Spinal cord (tissue), 10 donors: ENCODE measurements around the gene MAP3K4. TPM values are rescaled to one million over a fixed set of nuclear protein-coding genes. Genes with fewer than 3 reads are reported as not detected.

Experiments
- DNase-seq, 6 donors: peaks; one replicate each; pipeline versions ENCODE4 v3.0.0 to v3.0.0-alpha.2; 2013 to 2015; ENCODE audit warnings: low spot score in 6 of 6, low read depth in 4 of 6
- H3K27ac ChIP-seq: one replicate; pipeline ENCODE4 v1.5.1; 2013; ENCODE audit warnings: low read depth, low read length, control low read depth
- H3K27me3 ChIP-seq: one replicate; pipeline ENCODE4 v1.6.1; 2013; ENCODE audit warnings: low read length; ENCODE audit not compliant: control insufficient read depth, insufficient read depth
- H3K36me3 ChIP-seq: one replicate; pipeline ENCODE4 v1.6.1; 2013; ENCODE audit warnings: low read length; ENCODE audit not compliant: control insufficient read depth, insufficient read depth
- H3K4me1 ChIP-seq: one replicate; pipeline ENCODE4 v1.6.1; 2013; ENCODE audit warnings: low read length; ENCODE audit not compliant: control insufficient read depth, insufficient read depth
- H3K4me3 ChIP-seq: one replicate; pipeline ENCODE4 v1.5.1; 2013; ENCODE audit warnings: low read depth, low read length, control low read depth
- H3K9me3 ChIP-seq: one replicate; pipeline ENCODE4 v1.6.1; 2013; ENCODE audit warnings: low read length; ENCODE audit not compliant: control insufficient read depth, insufficient read depth
- WGBS: methylation state at CpG from one replicate; pipeline ENCODE4 v1.1.5; 2013; ENCODE audit warnings: missing lambda C conversion rate; ENCODE audit not compliant: insufficient coverage; 5-methylcytosine and 5-hydroxymethylcytosine counted together
- polyA plus RNA-seq, 2 donors: library from polyadenylated mRNA; unstranded; fragments of 120-200 nt; gene quantifications; one replicate each; pipeline ENCODE4 v1.2.1, GENCODE V29; 2013; ENCODE audit not compliant: insufficient read length in 2 of 2
- total RNA-seq, 2 donors: library from RNA; depleted of rRNA in 1 of 2; stranded (reverse); fragments of 120-200 nt in 1 of 2; fragments of >200 nt in 1 of 2; gene quantifications; one replicate each; pipeline versions ENCODE4 v1.2.3 to v1.2.4, GENCODE V29; 2013 to 2014
- donor health status: healthy.

The MAP3K4 gene
- total and polyA plus RNA-seq, 4 donors = 32.0 to 48.1 (median 41.6) TPM

DNA sequence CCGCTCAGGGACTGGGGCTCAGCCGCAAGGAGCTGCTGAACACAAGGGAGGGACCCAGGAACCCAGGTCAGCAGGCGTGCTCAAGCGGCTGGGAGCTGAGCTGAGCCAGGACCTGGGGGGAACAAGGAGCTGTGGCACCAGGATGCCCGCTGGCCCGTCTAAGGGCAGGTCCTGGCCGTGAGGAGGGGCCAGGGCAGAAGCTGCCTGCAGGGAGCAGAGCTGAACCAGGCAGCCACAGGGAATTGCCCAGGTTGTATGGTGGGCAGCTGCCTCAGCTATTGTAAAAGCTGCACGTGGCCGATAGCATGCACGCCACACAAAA is 148.9 kb downstream of the MAP3K4 start:
- Histone ChIP-seq H3K36me3 (peaks cover 66% of the 10 kb centered on the region), H3K27ac (no peak overlapping the region)
- WGBS = 95% methylated on average over 9 of the region's 10 CpGs

DNA sequence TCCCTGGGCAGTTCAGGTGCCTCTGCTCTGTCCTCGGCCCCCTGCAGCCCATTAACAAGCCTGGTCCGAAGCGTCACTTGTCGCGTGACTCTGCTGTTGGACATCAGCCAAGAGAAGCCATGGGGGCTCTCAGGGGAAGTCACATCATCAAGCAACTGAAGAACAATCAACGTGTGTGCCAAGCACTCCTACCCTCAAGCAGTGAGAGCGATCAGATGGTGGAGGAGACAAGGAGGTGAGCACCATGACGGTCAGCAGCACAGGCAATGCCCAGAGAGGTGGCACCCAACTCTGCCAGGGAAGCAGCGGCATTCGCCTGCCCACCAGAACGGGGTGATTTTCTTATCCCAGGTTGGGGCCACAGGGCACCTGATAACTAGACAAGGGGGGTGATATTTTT is 149.6 kb downstream of the MAP3K4 start:
- H3K4me3 ChIP-seq = no peak overlapping the region

More for the DNA sequence above, 148.9 kb downstream of the MAP3K4 start:
- Histone ChIP-seq H3K27me3 (no peaks in the 10 kb centered on the region), H3K9me3 (no peaks in the 10 kb centered on the region), H3K4me3 (no peak overlapping the region), H3K4me1 (peaks cover 21% of the 10 kb centered on the region)
- no peak for DNase-seq

DNA sequence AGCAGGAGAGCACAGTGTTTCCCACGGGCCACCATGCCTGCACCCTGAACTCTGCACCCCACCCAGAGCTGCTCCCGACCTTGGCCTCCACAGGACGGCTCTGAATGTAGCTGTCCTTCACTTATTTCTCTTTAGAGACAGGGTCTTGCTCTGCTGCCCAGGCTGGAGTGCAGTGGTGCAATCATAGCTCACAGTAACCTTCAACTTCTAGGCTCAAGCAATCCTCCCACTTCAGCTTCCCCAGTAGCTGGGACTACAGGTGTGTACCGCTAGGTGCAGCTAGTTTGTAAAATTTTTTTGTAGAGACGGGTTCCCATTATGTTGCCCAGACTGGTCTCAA is 151.4 kb downstream of the MAP3K4 start:
- DNase-seq = no peak
- Histone ChIP-seq H3K9me3 (no peaks in the 10 kb centered on the region), H3K27ac (no peak overlapping the region), H3K27me3 (no peaks in the 10 kb centered on the region), H3K36me3 (peaks cover 63% of the 10 kb centered on the region), H3K4me3 (no peak overlapping the region), H3K4me1 (peaks cover 9% of the 10 kb centered on the region)
- WGBS = 92% methylated on average over 2 of the region's 5 CpGs

More for the DNA sequence above, 149.6 kb downstream of the MAP3K4 start:
- 30% methylated on average over 6 of the region's 11 CpGs for WGBS
- H3K27ac ChIP-seq = no peak overlapping the region
- DNase-seq = peak in 1 of 6 donors; percentile 47
- no peaks in the 10 kb centered on the region for H3K9me3 ChIP-seq
- no peaks in the 10 kb centered on the region for H3K27me3 ChIP-seq
- H3K4me1 ChIP-seq = peaks cover 15% of the 10 kb centered on the region
- peaks cover 63% of the 10 kb centered on the region for H3K36me3 ChIP-seq

DNA sequence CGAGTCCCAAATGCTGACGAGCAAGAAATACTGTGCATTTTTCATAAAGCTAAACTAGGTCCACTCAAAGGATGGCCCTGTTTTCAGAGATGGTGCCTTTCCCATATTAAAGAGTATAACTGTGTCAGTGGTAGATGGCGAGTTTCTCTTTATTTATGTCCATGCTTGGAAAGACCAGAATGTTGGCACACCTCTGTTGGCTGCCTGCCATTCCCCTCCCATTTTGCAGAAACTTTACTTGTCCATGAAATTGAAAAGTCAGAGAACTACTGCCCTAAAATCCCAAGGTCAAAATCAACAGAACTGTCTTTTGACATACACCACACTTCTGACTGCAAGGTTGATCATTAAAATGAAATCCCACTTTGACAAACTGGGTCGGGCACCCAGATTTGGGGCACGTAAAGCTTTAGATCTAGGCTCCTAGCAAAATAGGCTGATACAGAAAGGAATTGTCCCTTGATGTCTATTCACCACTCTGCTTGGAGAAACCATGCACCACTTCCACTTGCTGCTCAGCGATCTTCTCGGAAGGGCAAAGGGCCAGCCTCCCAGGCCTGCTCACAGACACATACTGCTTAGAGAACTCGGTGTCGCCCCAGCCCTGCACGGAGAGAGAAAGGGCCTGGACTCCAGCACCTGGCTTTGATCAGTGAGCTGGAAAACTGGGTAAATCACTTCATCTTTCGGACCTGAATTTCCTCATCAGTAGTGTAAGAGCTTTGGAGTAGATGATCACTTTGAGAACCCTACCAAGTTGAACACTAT is 152.3 kb downstream of the MAP3K4 start:
- Histone ChIP-seq H3K4me3 (no peak overlapping the region), H3K27me3 (no peaks in the 10 kb centered on the region), H3K9me3 (no peaks in the 10 kb centered on the region), H3K4me1 (peaks cover 5% of the 10 kb centered on the region), H3K27ac (no peak overlapping the region), H3K36me3 (peaks cover 58% of the 10 kb centered on the region)
- WGBS = 83% methylated on average over 4 of the region's 11 CpGs
- DNase-seq = no peak

DNA sequence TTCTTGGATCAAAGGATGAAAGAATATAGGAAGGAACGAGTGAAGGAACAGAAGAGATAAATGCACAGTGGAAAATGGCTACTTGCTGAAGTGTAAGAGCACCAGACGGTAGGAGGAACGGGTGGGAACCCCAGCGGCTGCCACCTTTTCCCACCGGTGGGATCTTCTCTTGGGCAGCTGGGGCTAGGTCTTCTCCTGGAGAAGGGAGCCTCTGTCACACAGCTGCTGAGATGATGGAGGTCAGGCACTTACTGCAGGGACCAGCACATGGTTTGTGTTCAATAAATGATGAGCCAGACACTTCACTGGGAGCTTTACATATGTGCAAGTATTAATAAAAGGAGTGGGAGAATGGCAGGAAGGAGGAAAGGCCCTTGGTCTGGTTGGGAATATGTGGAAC is 158.6 kb downstream of the MAP3K4 start:
- no peak overlapping the region for H3K27ac ChIP-seq
- WGBS = 93% methylated on average over 5 of the region's 5 CpGs
- H3K36me3 ChIP-seq = peaks cover 74% of the 10 kb centered on the region
- no peaks in the 10 kb centered on the region for H3K4me1 ChIP-seq
- H3K9me3 ChIP-seq = no peaks in the 10 kb centered on the region
- H3K4me3 ChIP-seq = no peak overlapping the region
- DNase-seq = no peak
- H3K27me3 ChIP-seq = no peaks in the 10 kb centered on the region

DNA sequence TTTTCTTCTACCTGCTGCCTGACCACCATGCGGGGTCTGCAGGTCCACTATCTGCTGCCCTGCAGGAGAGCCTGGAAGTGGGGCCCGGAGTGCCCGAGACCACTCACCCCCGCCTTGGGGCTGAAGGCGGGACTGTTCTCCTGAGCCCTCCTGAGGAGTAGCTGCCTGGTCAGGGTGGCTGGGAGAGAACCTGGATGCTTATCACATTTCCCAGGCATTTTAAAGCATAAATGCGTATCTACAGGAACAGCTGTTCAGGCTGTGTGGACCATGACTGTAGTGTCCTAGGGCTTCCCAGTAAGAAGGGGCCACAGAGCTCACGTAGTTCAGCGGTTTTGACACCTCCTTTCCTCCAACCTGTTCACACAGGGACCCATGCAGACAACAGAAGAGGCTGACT is 159.0 kb downstream of the MAP3K4 start:
- Histone ChIP-seq H3K27ac (no peak overlapping the region), H3K27me3 (no peaks in the 10 kb centered on the region), H3K4me3 (no peak overlapping the region), H3K36me3 (peaks cover 76% of the 10 kb centered on the region), H3K9me3 (no peaks in the 10 kb centered on the region), H3K4me1 (no peaks in the 10 kb centered on the region)
- WGBS = 93% methylated on average over 8 of the region's 8 CpGs
- DNase-seq = no peak

DNA sequence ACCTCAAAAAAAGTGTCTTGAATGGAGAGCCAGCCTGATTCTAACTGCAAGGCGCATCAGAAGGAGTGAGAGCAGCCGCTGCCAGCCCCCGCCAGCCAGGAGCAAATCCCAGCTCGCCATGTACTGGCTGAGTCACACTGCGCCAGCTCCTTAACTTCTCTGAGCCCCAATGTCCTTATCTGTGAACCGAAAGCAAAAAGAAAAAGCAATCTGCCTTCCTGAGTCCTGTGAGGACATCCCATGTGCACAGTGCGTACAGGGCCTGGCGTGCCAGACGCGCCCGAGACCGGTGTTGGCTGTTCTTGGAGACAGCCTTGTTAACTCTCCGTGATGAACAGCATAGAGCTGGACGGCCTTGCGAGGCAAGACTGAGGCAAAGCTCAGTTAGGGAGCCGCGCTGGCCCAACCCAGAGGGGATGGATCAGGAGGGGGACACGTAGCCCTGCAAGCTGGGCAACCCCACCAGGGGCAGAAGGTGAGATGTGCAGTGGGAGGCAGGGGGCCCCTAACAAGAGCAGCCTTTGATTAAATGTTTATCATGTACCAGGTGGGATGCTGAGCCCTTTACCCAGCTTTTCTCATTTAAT is 159.6 kb downstream of the MAP3K4 start:
- Histone ChIP-seq H3K27me3 (no peaks in the 10 kb centered on the region), H3K9me3 (no peaks in the 10 kb centered on the region), H3K4me3 (no peak overlapping the region), H3K27ac (no peak overlapping the region), H3K4me1 (no peaks in the 10 kb centered on the region), H3K36me3 (peaks cover 74% of the 10 kb centered on the region)
- DNase-seq = no peak
- 98% methylated on average over 17 of the region's 18 CpGs for WGBS

DNA sequence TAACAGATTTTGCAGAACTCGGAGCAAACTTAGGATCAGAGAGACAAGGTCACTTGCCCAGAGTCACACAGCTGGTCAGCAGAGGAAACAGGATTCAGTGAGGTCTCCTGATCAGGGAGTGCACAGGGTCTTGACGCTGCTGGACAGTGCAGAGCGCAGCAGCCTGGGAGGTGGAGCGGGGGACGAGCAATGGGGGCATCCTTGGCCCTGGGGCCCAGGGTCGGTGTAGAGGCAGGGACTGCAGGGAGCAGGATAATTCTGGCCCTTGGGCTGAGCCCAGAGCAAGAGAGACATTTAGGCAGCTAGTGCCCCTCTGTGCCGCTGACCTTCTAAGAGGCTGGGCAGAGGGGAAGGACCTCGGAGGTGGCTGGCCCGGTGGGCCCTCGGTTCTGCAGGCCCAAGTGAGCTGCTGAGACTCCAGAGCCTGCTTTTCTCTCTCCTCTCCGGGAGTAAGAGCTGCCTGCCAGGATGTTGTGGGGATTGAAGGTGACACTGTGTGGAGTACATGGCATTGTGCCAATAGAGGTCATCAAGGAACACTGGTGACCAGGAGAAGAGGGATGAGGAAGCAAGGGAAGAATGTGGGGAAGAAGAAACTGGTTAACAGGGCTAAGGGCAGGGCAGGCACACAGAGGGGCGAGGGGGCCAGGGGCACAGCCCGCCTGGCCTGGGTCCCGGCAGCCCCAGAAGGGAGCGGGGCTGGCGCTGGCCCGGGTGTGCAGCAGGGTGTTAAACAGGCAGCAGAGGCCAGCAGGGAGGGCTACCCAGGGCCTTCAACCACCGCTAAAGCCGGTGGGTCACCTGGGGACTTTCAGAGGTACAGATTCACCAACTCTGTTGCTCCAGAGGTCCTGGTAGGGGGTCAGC is 160.3 kb downstream of the MAP3K4 start:
- Histone ChIP-seq H3K27me3 (no peaks in the 10 kb centered on the region), H3K4me3 (no peak overlapping the region), H3K9me3 (no peaks in the 10 kb centered on the region), H3K27ac (no peak overlapping the region), H3K36me3 (peaks cover 68% of the 10 kb centered on the region), H3K4me1 (no peaks in the 10 kb centered on the region)
- DNase-seq = no peak
- WGBS = 91% methylated on average over 19 of the region's 19 CpGs

DNA sequence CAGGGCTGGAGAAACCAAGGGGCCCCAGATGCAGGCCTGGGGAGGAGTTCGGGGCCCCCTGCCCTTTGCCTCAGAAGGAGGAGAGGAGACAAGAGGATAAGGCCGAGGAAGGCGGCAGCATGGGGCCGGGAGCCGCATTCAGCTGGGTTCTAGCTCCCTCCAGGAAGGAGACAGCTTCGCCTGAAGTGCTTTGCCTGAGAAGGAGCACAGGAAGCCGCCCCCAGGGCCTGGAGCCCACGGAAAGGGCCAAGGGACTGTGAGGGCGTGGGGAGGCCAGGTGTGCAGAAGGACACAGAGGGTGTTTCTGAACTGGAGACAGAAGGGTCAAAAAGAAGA is 160.9 kb downstream of the MAP3K4 start:
- Histone ChIP-seq H3K36me3 (peaks cover 68% of the 10 kb centered on the region), H3K9me3 (no peaks in the 10 kb centered on the region), H3K4me1 (no peaks in the 10 kb centered on the region), H3K27me3 (no peaks in the 10 kb centered on the region), H3K4me3 (no peak overlapping the region), H3K27ac (no peak overlapping the region)
- WGBS = 95% methylated on average over 9 of the region's 9 CpGs
- no peak for DNase-seq
